Measurements from ENCODE around the gene S100A3. TPM values are rescaled to one million over a fixed set of nuclear protein-coding genes. Genes with fewer than 3 reads are reported as not detected.

Gene S100A3
- total RNA-seq, 4 donors from 2014 or later, result 1.1 to 2.7 TPM; not detected in 2

GRCh38 chr1:153549741-153550397 lies 811 bp upstream of the S100A3 start:
- DNase-seq (ENCODE audit: low spot score in 2 of 2), result no peak
- no peaks in the 10 kb centered on the region for H3K27me3 ChIP-seq
- no peak for TF ChIP-seq EP300 (IDR thresholded peaks at IDR 0.05)
- no peak for TF ChIP-seq CTCF (IDR thresholded peaks at IDR 0.05)
- TF ChIP-seq POLR2A (IDR thresholded peaks at IDR 0.05), result no peak
- H3K4me1 ChIP-seq, result peaks cover 0 to 65% (median 41%) of the 10 kb centered on the region in 4 donors
- H3K36me3 ChIP-seq, result no peaks in the 10 kb centered on the region
- WGBS, 2 donors, result 75 to 79% methylated on average over 6 of the region's 6 CpGs
- H3K4me3 ChIP-seq, result no peak overlapping the region
- H3K27ac ChIP-seq, result peak overlapping the region in 3 of 4 donors; percentile 38 to 70 (median 68)
- no peaks in the 10 kb centered on the region for H3K9me3 ChIP-seq

- WGBS, 2 donors, result 74 to 82% methylated on average over 19 of the region's 19 CpGs
- Histone ChIP-seq H3K27me3 (no peaks in the 10 kb centered on the region), H3K9me3 (no peaks in the 10 kb centered on the region), H3K4me3 (no peak overlapping the region), H3K36me3 (no peaks in the 10 kb centered on the region), H3K27ac (peak overlapping the region in 3 of 4 donors; percentile 76 to 97 (median 88)), H3K4me1 (peaks cover 0 to 75% (median 60%) of the 10 kb centered on the region in 4 donors)
- TF ChIP-seq EP300 (IDR thresholded peaks at IDR 0.05) (no peak), CTCF (IDR thresholded peaks at IDR 0.05) (no peak), POLR2A (IDR thresholded peaks at IDR 0.05) (no peak)
- no peak for DNase-seq (ENCODE audit: low spot score in 2 of 2)
Observed at GRCh38 chr1:153547560-153548551, 1.2 kb downstream of the S100A3 start.

- DNase-seq (ENCODE audit: low spot score in 2 of 2), result no peak
- Histone ChIP-seq H3K27me3 (no peaks in the 10 kb centered on the region), H3K36me3 (no peaks in the 10 kb centered on the region), H3K4me1 (peaks cover 0 to 84% (median 65%) of the 10 kb centered on the region in 4 donors), H3K27ac (peak overlapping the region; percentile 63 to 97 (median 82)), H3K4me3 (peak overlapping the region in 1 of 4 donors; percentile 47), H3K9me3 (no peaks in the 10 kb centered on the region)
- 58 to 62% methylated on average over 9 to 14 of the region's 14 CpGs for WGBS, 2 donors
- TF ChIP-seq POLR2A (IDR thresholded peaks at IDR 0.05), result no peak
- no peak for TF ChIP-seq CTCF (IDR thresholded peaks at IDR 0.05)
- TF ChIP-seq EP300 (IDR thresholded peaks at IDR 0.05), result no peak
Observed at GRCh38 chr1:153546796-153547559, 2.1 kb downstream of the S100A3 start.

GRCh38 chr1:153546371-153546770 lies 2.7 kb downstream of the S100A3 start:
- TF ChIP-seq EP300 (IDR thresholded peaks at IDR 0.05) (no peak), POLR2A (IDR thresholded peaks at IDR 0.05) (no peak), CTCF (IDR thresholded peaks at IDR 0.05) (no peak)
- Histone ChIP-seq H3K27ac (peak overlapping the region; percentile 63 to 97 (median 82)), H3K4me3 (peak overlapping the region in 3 of 4 donors; percentile 21 to 47 (median 45)), H3K27me3 (no peaks in the 10 kb centered on the region), H3K4me1 (peaks cover 0 to 90% (median 67%) of the 10 kb centered on the region in 4 donors), H3K9me3 (no peaks in the 10 kb centered on the region), H3K36me3 (no peaks in the 10 kb centered on the region)
- DNase-seq (ENCODE audit: low spot score in 2 of 2), result no peak
- WGBS, 2 donors, result 74 to 77% methylated on average over 8 of the region's 8 CpGs

Measured in tibial nerve (tissue), 4 donors.